SU-DHL-6 (cell line): Measurements from ENCODE around the gene EPO.

Experiments
- H2AFZ ChIP-seq: fragments of 200-600 bp; sonication (generic); 2 replicates; pipeline ENCODE4 v1.6.1; 2014; ENCODE audit warnings: low read depth, mild to moderate bottlenecking, moderate library complexity, mixed read lengths, antibody characterized with exemption, low read length; ENCODE audit not compliant: severe bottlenecking
- H3F3A ChIP-seq: fragments of 200-600 bp; shearing (Covaris generic); 2 replicates; pipeline ENCODE4 v1.6.0; 2016; ENCODE audit warnings: antibody characterized with exemption, mild to moderate bottlenecking; ENCODE audit not compliant: insufficient read depth
- H3K27ac ChIP-seq: fragments of 200-600 bp; sonication (generic); 2 replicates; pipeline ENCODE4 v1.5.1; 2016; ENCODE audit warnings: low read depth, mild to moderate bottlenecking, low read length, moderate library complexity, mixed read lengths
- H3K27me3 ChIP-seq: fragments of 200-600 bp; sonication (generic), shearing (Covaris generic); 2 replicates; pipeline ENCODE4 v1.6.0; 2014; ENCODE audit warnings: mild to moderate bottlenecking, low read length
- H3K36me3 ChIP-seq: fragments of 200-600 bp; sonication (generic); 2 replicates; pipeline ENCODE4 v1.6.1; 2014; ENCODE audit warnings: mild to moderate bottlenecking, low read length, mixed read lengths
- H3K4me2 ChIP-seq: fragments of 300-600, 200-600 bp; shearing (Covaris generic), sonication (generic); 2 replicates; pipeline ENCODE4 v1.6.0; 2014; ENCODE audit warnings: low read length, low read depth, mild to moderate bottlenecking; ENCODE audit not compliant: poor library complexity, severe bottlenecking
- H3K4me3 ChIP-seq: fragments of 200-600 bp; sonication (generic); 2 replicates; pipeline ENCODE4 v1.5.1; 2014; ENCODE audit warnings: antibody characterized with exemption, low read length, mild to moderate bottlenecking, mixed read lengths; ENCODE audit not compliant: insufficient read depth, poor library complexity, severe bottlenecking
- H3K79me2 ChIP-seq: fragments of 200-600 bp; sonication (generic); 2 replicates; pipeline ENCODE4 v1.6.1; 2014; ENCODE audit warnings: mild to moderate bottlenecking, low read length, moderate library complexity; ENCODE audit not compliant: insufficient read depth
- H3K9ac ChIP-seq: fragments of 200-600 bp; sonication (generic); 2 replicates; pipeline ENCODE4 v1.7.0; 2014; ENCODE audit warnings: mild to moderate bottlenecking, low read length
- H3K9me2 ChIP-seq: fragments of 200-600 bp; sonication (generic); replicated peaks from 2 replicates; pipeline ENCODE4 v1.6.1; 2014; ENCODE audit warnings: low read length; ENCODE audit not compliant: insufficient read depth
- H3K9me3 ChIP-seq: fragments of 200-600 bp; sonication (generic); 2 replicates; pipeline ENCODE4 v1.6.1; 2014; ENCODE audit warnings: low read length, mixed read lengths; ENCODE audit not compliant: insufficient read depth
- H4K20me1 ChIP-seq: fragments of 200-600 bp; sonication (generic); 2 replicates; pipeline ENCODE4 v1.6.1; 2014; ENCODE audit warnings: low read depth, mild to moderate bottlenecking, antibody characterized with exemption, low read length, moderate library complexity, mixed read lengths
- EZH2phosphoT487 ChIP-seq: fragments of 200-600 bp; sonication (generic), shearing (Covaris generic); conservative IDR thresholded peaks from 2 replicates; pipeline ENCODE4 v1.6.1; 2018; ENCODE audit warnings: mild to moderate bottlenecking, antibody characterized with exemption, low read length, moderate library complexity, mixed read lengths
- TF ChIP-seq, protein P1 (sequence below): fragments of 200-600 bp; sonication (generic); IDR thresholded peaks from one replicate; pipeline ENCODE4 v1.5.1; 2017; ENCODE audit warnings: antibody characterized with exemption, mild to moderate bottlenecking, low read length, moderate library complexity; ENCODE audit not compliant: insufficient read depth, poor library complexity, severe bottlenecking

Gene EPO

DNA sequence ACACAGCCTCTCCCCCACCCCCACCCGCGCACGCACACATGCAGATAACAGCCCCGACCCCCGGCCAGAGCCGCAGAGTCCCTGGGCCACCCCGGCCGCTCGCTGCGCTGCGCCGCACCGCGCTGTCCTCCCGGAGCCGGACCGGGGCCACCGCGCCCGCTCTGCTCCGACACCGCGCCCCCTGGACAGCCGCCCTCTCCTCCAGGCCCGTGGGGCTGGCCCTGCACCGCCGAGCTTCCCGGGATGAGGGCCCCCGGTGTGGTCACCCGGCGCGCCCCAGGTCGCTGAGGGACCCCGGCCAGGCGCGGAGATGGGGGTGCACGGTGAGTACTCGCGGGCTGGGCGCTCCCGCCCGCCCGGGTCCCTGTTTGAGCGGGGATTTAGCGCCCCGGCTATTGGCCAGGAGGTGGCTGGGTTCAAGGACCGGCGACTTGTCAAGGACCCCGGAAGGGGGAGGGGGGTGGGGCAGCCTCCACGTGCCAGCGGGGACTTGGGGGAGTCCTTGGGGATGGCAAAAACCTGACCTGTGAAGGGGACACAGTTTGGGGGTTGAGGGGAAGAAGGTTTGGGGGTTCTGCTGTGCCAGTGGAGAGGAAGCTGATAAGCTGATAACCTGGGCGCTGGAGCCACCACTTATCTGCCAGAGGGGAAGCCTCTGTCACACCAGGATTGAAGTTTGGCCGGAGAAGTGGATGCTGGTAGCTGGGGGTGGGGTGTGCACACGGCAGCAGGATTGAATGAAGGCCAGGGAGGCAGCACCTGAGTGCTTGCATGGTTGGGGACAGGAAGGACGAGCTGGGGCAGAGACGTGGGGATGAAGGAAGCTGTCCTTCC is 620 bp downstream of the EPO start:
- H3K4me3 ChIP-seq, result no peak overlapping the region
- H3K9ac ChIP-seq, result no peak overlapping the region
- H2AFZ ChIP-seq, result no peak overlapping the region
- H3K27me3 ChIP-seq, result no peaks in the 10 kb centered on the region
- no peaks in the 10 kb centered on the region for H3K79me2 ChIP-seq
- no peak overlapping the region for H3K4me2 ChIP-seq
- TF ChIP-seq, protein P1, sequence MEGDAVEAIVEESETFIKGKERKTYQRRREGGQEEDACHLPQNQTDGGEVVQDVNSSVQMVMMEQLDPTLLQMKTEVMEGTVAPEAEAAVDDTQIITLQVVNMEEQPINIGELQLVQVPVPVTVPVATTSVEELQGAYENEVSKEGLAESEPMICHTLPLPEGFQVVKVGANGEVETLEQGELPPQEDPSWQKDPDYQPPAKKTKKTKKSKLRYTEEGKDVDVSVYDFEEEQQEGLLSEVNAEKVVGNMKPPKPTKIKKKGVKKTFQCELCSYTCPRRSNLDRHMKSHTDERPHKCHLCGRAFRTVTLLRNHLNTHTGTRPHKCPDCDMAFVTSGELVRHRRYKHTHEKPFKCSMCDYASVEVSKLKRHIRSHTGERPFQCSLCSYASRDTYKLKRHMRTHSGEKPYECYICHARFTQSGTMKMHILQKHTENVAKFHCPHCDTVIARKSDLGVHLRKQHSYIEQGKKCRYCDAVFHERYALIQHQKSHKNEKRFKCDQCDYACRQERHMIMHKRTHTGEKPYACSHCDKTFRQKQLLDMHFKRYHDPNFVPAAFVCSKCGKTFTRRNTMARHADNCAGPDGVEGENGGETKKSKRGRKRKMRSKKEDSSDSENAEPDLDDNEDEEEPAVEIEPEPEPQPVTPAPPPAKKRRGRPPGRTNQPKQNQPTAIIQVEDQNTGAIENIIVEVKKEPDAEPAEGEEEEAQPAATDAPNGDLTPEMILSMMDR, result no peak
- TF ChIP-seq EZH2phosphoT487, result no peak
- H3K9me3 ChIP-seq, result no peaks in the 10 kb centered on the region
- H3K9me2 ChIP-seq, result no peaks in the 10 kb centered on the region
- no peak overlapping the region for H3K27ac ChIP-seq
- no peaks in the 10 kb centered on the region for H4K20me1 ChIP-seq
- no peaks in the 10 kb centered on the region for H3F3A ChIP-seq
- no peaks in the 10 kb centered on the region for H3K36me3 ChIP-seq

DNA sequence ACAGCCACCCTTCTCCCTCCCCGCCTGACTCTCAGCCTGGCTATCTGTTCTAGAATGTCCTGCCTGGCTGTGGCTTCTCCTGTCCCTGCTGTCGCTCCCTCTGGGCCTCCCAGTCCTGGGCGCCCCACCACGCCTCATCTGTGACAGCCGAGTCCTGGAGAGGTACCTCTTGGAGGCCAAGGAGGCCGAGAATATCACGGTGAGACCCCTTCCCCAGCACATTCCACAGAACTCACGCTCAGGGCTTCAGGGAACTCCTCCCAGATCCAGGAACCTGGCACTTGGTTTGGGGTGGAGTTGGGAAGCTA is 1.2 kb downstream of the EPO start:
- no peak overlapping the region for H2AFZ ChIP-seq
- no peaks in the 10 kb centered on the region for H3F3A ChIP-seq
- H3K36me3 ChIP-seq, result no peaks in the 10 kb centered on the region
- H3K27ac ChIP-seq, result no peak overlapping the region
- no peaks in the 10 kb centered on the region for H3K27me3 ChIP-seq
- TF ChIP-seq, protein P1, result no peak
- no peak for TF ChIP-seq EZH2phosphoT487
- H4K20me1 ChIP-seq, result no peaks in the 10 kb centered on the region
- H3K9ac ChIP-seq, result no peak overlapping the region
- H3K4me2 ChIP-seq, result no peak overlapping the region
- no peaks in the 10 kb centered on the region for H3K79me2 ChIP-seq
- no peaks in the 10 kb centered on the region for H3K9me3 ChIP-seq
- H3K9me2 ChIP-seq, result no peaks in the 10 kb centered on the region
- H3K4me3 ChIP-seq, result no peak overlapping the region

- no peaks in the 10 kb centered on the region for H4K20me1 ChIP-seq
- no peak overlapping the region for H2AFZ ChIP-seq
- H3K4me2 ChIP-seq, result no peak overlapping the region
- H3K9ac ChIP-seq, result no peak overlapping the region
- no peaks in the 10 kb centered on the region for H3K79me2 ChIP-seq
- H3F3A ChIP-seq, result no peaks in the 10 kb centered on the region
- H3K27ac ChIP-seq, result no peak overlapping the region
- H3K4me3 ChIP-seq, result no peak overlapping the region
- H3K9me2 ChIP-seq, result no peaks in the 10 kb centered on the region
- no peaks in the 10 kb centered on the region for H3K36me3 ChIP-seq
- no peaks in the 10 kb centered on the region for H3K9me3 ChIP-seq
- no peak for TF ChIP-seq EZH2phosphoT487
- TF ChIP-seq, protein P1, result no peak
- no peaks in the 10 kb centered on the region for H3K27me3 ChIP-seq
These were observed 2.4 kb downstream of the EPO start for GRCh38 chr7:100722480-100723212.
